RWPE2 (cell line): ENCODE results near the gene DTNBP1.

ENCODE experiments used
- ATAC-seq: fragments of 200-7000 bp; cut with Tn5 transposase; 3 replicates; pipeline ENCODE4 v1.9.1; 2021; ENCODE audit warnings: low read depth
- DNase-seq: peaks from one replicate; pipeline ENCODE4 v3.0.0-alpha.2; 2020; ENCODE audit warnings: low spot score
- H3K27ac ChIP-seq: fragments of 450-650 bp; 2 replicates; pipeline ENCODE4 v1.5.1; 2017; ENCODE audit warnings: mild to moderate bottlenecking; ENCODE audit not compliant: poor library complexity, severe bottlenecking
- H3K27me3 ChIP-seq: fragments of 250-450 bp; sonication (Bioruptor Pico); 2 replicates; pipeline ENCODE4 v1.5.1; 2021; ENCODE audit warnings: mild to moderate bottlenecking, moderate library complexity; ENCODE audit not compliant: insufficient read depth, poor library complexity, severe bottlenecking
- H3K36me3 ChIP-seq: fragments of 250-450 bp; sonication (Bioruptor Pico); 2 replicates; pipeline ENCODE4 v1.5.1; 2020; ENCODE audit warnings: low read depth, mild to moderate bottlenecking, moderate library complexity
- H3K4me1 ChIP-seq: fragments of 250-450 bp; sonication (Bioruptor Pico); 2 replicates; pipeline ENCODE4 v1.5.1; 2021; ENCODE audit warnings: mild to moderate bottlenecking, moderate library complexity; ENCODE audit not compliant: insufficient read depth, poor library complexity, severe bottlenecking
- H3K4me3 ChIP-seq: fragments of 250-450 bp; sonication (Bioruptor Pico); 2 replicates; pipeline ENCODE4 v1.5.1; 2021; ENCODE audit warnings: mild to moderate bottlenecking, moderate library complexity; ENCODE audit not compliant: severe bottlenecking
- H3K9me3 ChIP-seq: fragments of 250-450 bp; sonication (Bioruptor Pico); 2 replicates; pipeline ENCODE4 v1.5.1; 2021; ENCODE audit warnings: mild to moderate bottlenecking, moderate library complexity; ENCODE audit not compliant: severe bottlenecking
- CTCF ChIP-seq: fragments of 450-650 bp; IDR thresholded peaks from one replicate; pipeline ENCODE4 v1.5.1; 2017; ENCODE audit warnings: mild to moderate bottlenecking, moderate library complexity; ENCODE audit not compliant: poor library complexity, severe bottlenecking

Gene DTNBP1

GRCh38 chr6:15626160-15626559 lies 36.7 kb downstream of the DTNBP1 start:
- H3K4me3 ChIP-seq: no peak overlapping the region
- no peak overlapping the region for H3K27ac ChIP-seq
- no peak for ATAC-seq
- H3K36me3 ChIP-seq: 0 out of 2 replicates have a peak, but pooled peaks cover 3% of the 10 kb centered on the region
- H3K4me1 ChIP-seq: peaks cover 31% of the 10 kb centered on the region
- TF ChIP-seq CTCF: no peak
- H3K9me3 ChIP-seq: peaks cover under 1% of the 10 kb centered on the region
- H3K27me3 ChIP-seq: no peaks in the 10 kb centered on the region
- DNase-seq: no peak

- H3K4me1 ChIP-seq: peaks cover 25% of the 10 kb centered on the region
- 0 out of 2 replicates have a peak, but pooled peaks cover 3% of the 10 kb centered on the region for H3K36me3 ChIP-seq
- ATAC-seq: no peak
- no peak overlapping the region for H3K4me3 ChIP-seq
- no peaks in the 10 kb centered on the region for H3K27me3 ChIP-seq
- no peak for DNase-seq
- no peak overlapping the region for H3K27ac ChIP-seq
- peaks cover 2% of the 10 kb centered on the region for H3K9me3 ChIP-seq
- peak; percentile 85 for TF ChIP-seq CTCF
Measured at GRCh38 chr6:15623276-15624116, 39.3 kb downstream of the DTNBP1 start.

- no peak overlapping the region for H3K4me3 ChIP-seq
- H3K4me1 ChIP-seq: peaks cover 21% of the 10 kb centered on the region
- H3K9me3 ChIP-seq: peaks cover 2% of the 10 kb centered on the region
- no peaks in the 10 kb centered on the region for H3K27me3 ChIP-seq
- TF ChIP-seq CTCF: no peak
- 0 out of 2 replicates have a peak, but pooled peaks cover 3% of the 10 kb centered on the region for H3K36me3 ChIP-seq
- DNase-seq: no peak
- H3K27ac ChIP-seq: peak overlapping the region; percentile 8
- 0 out of 3 replicates have a peak, but pooled peaks have one; percentile 27 for ATAC-seq
Measured at GRCh38 chr6:15622045-15622740, 40.6 kb downstream of the DTNBP1 start.

- 0 out of 2 replicates have a peak, but pooled peaks cover 3% of the 10 kb centered on the region for H3K36me3 ChIP-seq
- DNase-seq: no peak
Measured at GRCh38 chr6:15621203-15622044, 41.4 kb downstream of the DTNBP1 start.

More at GRCh38 chr6:15621203-15622044, 41.4 kb downstream of the DTNBP1 start:
- Histone ChIP-seq H3K4me3 (no peak overlapping the region), H3K9me3 (peaks cover 2% of the 10 kb centered on the region), H3K4me1 (peaks cover 21% of the 10 kb centered on the region), H3K27me3 (no peaks in the 10 kb centered on the region), H3K27ac (peak overlapping the region; percentile 8)
- no peak for TF ChIP-seq CTCF
- ATAC-seq: peak; percentile 67; the same call in 2 of the 3 replicates
